Measurements from ENCODE around the gene AGMO. TPM values are rescaled to one million over a fixed set of nuclear protein-coding genes. Genes with fewer than 3 reads are reported as not detected.

AGMO gene
- total RNA-seq, 1 donor from 2014 or later: 1.2 TPM

GRCh38 chr7:15604166-15604565, 42.4 kb upstream of the AGMO start:
- Mint-ChIP-seq H3K4me3 (ENCODE audit: unreplicated experiment) (no peak overlapping the region), H3K9me3 (ENCODE audit: unreplicated experiment) (no peaks in the 10 kb centered on the region), H3K4me1 (ENCODE audit: low read depth, unreplicated experiment) (peaks cover 6% of the 10 kb centered on the region), H3K27ac (ENCODE audit: unreplicated experiment) (no peak overlapping the region), H3K27me3 (ENCODE audit: unreplicated experiment) (no peaks in the 10 kb centered on the region), H3K36me3 (ENCODE audit: unreplicated experiment) (no peaks in the 10 kb centered on the region)
- TF ChIP-seq, protein P1, sequence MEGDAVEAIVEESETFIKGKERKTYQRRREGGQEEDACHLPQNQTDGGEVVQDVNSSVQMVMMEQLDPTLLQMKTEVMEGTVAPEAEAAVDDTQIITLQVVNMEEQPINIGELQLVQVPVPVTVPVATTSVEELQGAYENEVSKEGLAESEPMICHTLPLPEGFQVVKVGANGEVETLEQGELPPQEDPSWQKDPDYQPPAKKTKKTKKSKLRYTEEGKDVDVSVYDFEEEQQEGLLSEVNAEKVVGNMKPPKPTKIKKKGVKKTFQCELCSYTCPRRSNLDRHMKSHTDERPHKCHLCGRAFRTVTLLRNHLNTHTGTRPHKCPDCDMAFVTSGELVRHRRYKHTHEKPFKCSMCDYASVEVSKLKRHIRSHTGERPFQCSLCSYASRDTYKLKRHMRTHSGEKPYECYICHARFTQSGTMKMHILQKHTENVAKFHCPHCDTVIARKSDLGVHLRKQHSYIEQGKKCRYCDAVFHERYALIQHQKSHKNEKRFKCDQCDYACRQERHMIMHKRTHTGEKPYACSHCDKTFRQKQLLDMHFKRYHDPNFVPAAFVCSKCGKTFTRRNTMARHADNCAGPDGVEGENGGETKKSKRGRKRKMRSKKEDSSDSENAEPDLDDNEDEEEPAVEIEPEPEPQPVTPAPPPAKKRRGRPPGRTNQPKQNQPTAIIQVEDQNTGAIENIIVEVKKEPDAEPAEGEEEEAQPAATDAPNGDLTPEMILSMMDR (IDR thresholded peaks at IDR 0.05; ENCODE audit: partially characterized antibody, unreplicated experiment): no peak
- DNase-seq: no peak

- H3K27ac Mint-ChIP-seq (ENCODE audit: unreplicated experiment): no peak overlapping the region
- no peaks in the 10 kb centered on the region for H3K27me3 Mint-ChIP-seq (ENCODE audit: unreplicated experiment)
- H3K4me1 Mint-ChIP-seq (ENCODE audit: low read depth, unreplicated experiment): peaks cover 6% of the 10 kb centered on the region
- H3K36me3 Mint-ChIP-seq (ENCODE audit: unreplicated experiment): no peaks in the 10 kb centered on the region
- no peak for DNase-seq
- TF ChIP-seq, protein P1 (IDR thresholded peaks at IDR 0.05; ENCODE audit: partially characterized antibody, unreplicated experiment): no peak
- no peaks in the 10 kb centered on the region for H3K9me3 Mint-ChIP-seq (ENCODE audit: unreplicated experiment)
- H3K4me3 Mint-ChIP-seq (ENCODE audit: unreplicated experiment): no peak overlapping the region
Observed at GRCh38 chr7:15603124-15603523, 41.3 kb upstream of the AGMO start.

DNA sequence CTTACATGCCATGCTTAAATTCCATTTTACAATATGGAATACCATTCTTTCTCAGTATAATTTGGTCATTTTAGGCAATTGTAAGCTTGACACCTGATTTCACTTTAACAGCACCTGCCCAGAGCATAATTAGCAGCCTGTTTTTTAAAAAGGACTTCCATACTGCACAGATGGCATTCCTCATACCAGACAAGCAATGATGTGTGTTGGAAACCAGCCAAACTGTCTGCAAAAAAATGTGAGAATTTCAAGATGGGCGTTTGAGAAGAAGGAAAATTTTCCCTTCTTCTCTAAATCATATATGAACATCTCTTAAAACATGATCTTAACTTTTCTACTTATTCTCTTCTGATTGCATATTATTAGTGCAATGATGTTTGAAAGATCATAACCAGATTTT, 40.4 kb upstream of the AGMO start:
- Mint-ChIP-seq H3K9me3 (ENCODE audit: unreplicated experiment) (no peaks in the 10 kb centered on the region), H3K27me3 (ENCODE audit: unreplicated experiment) (no peaks in the 10 kb centered on the region), H3K27ac (ENCODE audit: unreplicated experiment) (no peak overlapping the region)

DNA sequence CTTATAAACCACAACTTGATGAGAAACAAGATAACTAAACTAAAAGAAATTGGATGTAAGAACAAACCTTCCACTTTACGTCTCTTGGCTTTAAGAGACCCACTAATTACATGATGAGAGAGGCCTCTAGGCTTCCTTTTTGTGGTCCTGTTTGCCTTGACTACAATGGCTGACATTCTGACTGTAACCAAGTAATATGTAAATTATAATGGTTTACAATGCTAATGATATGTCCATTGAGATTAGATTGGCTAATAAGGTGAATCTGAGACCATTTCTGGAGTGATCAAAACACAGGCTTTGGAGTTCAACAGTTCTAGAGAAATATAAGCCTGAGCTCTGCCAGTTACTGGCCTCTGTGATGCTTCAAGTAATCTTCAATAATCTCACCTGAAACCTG, 39.4 kb upstream of the AGMO start:
- Mint-ChIP-seq H3K4me1 (ENCODE audit: low read depth, unreplicated experiment) (peaks cover 6% of the 10 kb centered on the region), H3K27ac (ENCODE audit: unreplicated experiment) (no peak overlapping the region), H3K27me3 (ENCODE audit: unreplicated experiment) (no peaks in the 10 kb centered on the region), H3K4me3 (ENCODE audit: unreplicated experiment) (no peak overlapping the region), H3K9me3 (ENCODE audit: unreplicated experiment) (peaks cover 2% of the 10 kb centered on the region), H3K36me3 (ENCODE audit: unreplicated experiment) (no peaks in the 10 kb centered on the region)
- no peak for DNase-seq
- TF ChIP-seq, protein P1 (IDR thresholded peaks at IDR 0.05; ENCODE audit: partially characterized antibody, unreplicated experiment): no peak

More for the DNA sequence above, 40.4 kb upstream of the AGMO start:
- Mint-ChIP-seq H3K4me3 (ENCODE audit: unreplicated experiment) (no peak overlapping the region), H3K4me1 (ENCODE audit: low read depth, unreplicated experiment) (peaks cover 6% of the 10 kb centered on the region), H3K36me3 (ENCODE audit: unreplicated experiment) (no peaks in the 10 kb centered on the region)
- TF ChIP-seq, protein P1 (IDR thresholded peaks at IDR 0.05; ENCODE audit: partially characterized antibody, unreplicated experiment): no peak
- no peak for DNase-seq

- H3K4me3 Mint-ChIP-seq (ENCODE audit: unreplicated experiment): no peak overlapping the region
- DNase-seq: no peak
- H3K36me3 Mint-ChIP-seq (ENCODE audit: unreplicated experiment): no peaks in the 10 kb centered on the region
- TF ChIP-seq, protein P1 (IDR thresholded peaks at IDR 0.05; ENCODE audit: partially characterized antibody, unreplicated experiment): no peak
- H3K9me3 Mint-ChIP-seq (ENCODE audit: unreplicated experiment): peaks cover 2% of the 10 kb centered on the region
- H3K27ac Mint-ChIP-seq (ENCODE audit: unreplicated experiment): no peak overlapping the region
- no peaks in the 10 kb centered on the region for H3K27me3 Mint-ChIP-seq (ENCODE audit: unreplicated experiment)
- peaks cover 6% of the 10 kb centered on the region for H3K4me1 Mint-ChIP-seq (ENCODE audit: low read depth, unreplicated experiment)
Observed at GRCh38 chr7:15600298-15600697, 38.5 kb upstream of the AGMO start.

Measured in glutamatergic neuron (in vitro differentiated cells).